ENCODE measurements around the gene SCN1B.

DNA sequence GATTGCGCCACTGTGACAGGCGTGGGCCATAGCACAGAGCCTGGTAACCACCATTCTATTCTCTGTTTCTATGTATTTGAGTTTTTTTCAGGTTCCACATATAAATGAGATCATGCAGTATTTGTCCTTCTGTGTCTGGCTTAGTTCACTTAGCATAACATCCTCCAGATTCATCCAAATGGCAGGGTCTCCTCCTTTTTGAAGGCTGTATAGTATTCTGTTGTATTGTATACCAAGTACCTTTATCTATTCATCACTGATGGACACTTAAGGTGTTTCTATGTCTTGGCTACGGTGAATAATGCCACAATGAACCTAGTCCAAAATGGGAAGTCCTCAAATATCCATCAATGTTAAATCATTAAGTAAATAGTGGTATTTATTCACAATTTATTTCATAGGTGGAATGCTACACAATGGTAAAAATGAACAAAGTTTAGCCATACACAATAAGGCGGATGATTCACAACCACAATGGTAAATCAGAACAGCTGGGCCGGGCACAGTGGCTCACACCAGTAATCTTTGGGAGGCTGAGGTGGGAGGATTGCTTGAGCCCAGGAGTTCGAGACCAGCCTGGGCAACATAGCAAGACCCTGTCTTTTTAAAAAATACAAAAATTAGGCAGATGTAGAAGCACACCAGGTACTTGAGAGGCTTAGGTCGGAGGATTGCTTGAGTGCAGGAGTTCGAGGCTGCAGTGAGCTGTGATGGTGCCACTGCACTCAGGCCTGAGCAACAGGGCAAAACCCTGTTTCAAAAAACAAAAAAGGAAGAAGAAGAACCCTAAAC, 38.5 kb upstream of the SCN1B start:
- TF ChIP-seq POLR2AphosphoS5 (IDR thresholded peaks at IDR 0.05) (no peak), CTCF (IDR thresholded peaks at IDR 0.05) (no peak)
